ENCODE measurements around the gene DHX57. TPM values are rescaled to one million over a fixed set of nuclear protein-coding genes. Genes with fewer than 3 reads are reported as not detected.

Gene DHX57
- total RNA-seq, 1 experiment from 2014 or later, result 27.5 TPM

DNA sequence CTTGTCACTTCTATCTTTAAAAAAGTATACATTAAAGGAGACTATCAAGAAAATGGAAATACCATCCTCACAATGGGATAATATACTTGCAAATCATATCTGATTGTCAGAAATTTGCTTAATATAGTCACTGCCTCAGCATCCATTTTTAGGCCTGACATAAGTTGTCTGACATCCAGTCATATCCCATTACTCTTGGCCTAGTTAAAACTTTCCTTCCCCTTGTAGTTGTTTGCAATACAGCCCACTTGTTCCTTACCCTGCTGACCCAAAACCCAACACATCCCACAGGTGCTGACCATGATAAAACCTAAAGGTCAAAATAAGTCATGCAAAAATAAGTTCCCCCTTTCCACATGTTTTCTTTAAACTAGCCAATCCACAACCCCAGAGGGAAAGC lies 10.3 kb upstream of the DHX57 start:
- Histone ChIP-seq H2BK120ac (ENCODE audit: low read depth, low read length, poor library complexity, severe bottlenecking) (no peak overlapping the region), H3K18ac (ENCODE audit: insufficient read length, low read depth, low read length) (no peak overlapping the region), H3K9ac (ENCODE audit: extremely low read depth, insufficient read length, low read length) (no peak overlapping the region), H2BK20ac (ENCODE audit: low read depth, low read length, poor library complexity, severe bottlenecking) (no peak overlapping the region), H3K27me3 (ENCODE audit: insufficient read depth, low read length) (no peaks in the 10 kb centered on the region), H2BK12ac (ENCODE audit: insufficient read length, low read depth, low read length) (no peak overlapping the region), H3K27ac (ENCODE audit: insufficient read length, low read depth, low read length) (no peak overlapping the region), H4K20me1 (ENCODE audit: control insufficient read depth, insufficient read depth, insufficient read length) (no peaks in the 10 kb centered on the region), H3T11ph (ENCODE audit: low read length) (no peak overlapping the region), H3K4me2 (ENCODE audit: insufficient read depth, insufficient read length, low read length) (no peak overlapping the region), H3K79me2 (ENCODE audit: insufficient read depth, low read length) (no peaks in the 10 kb centered on the region), H4K8ac (replicated peaks; ENCODE audit: insufficient read length, low read depth, low read length) (no peak overlapping the region), H3K23me2 (ENCODE audit: insufficient read length, low read depth, low read length, poor library complexity, severe bottlenecking) (no peaks in the 10 kb centered on the region), H3K56ac (ENCODE audit: insufficient read length, low read depth, low read length) (no peak overlapping the region), H3K4me1 (ENCODE audit: insufficient read depth, low read length) (no peaks in the 10 kb centered on the region), H3K14ac (ENCODE audit: insufficient read depth, low read length) (no peak overlapping the region), H4K91ac (ENCODE audit: insufficient read length, low read depth, low read length) (no peak overlapping the region), H3K9me3 (ENCODE audit: control insufficient read depth, low read depth, low read length) (no peaks in the 10 kb centered on the region), H3K23ac (ENCODE audit: insufficient read length, low read depth, low read length) (no peak overlapping the region), H4K5ac (ENCODE audit: insufficient read length, low read depth, low read length) (no peak overlapping the region), H2BK5ac (ENCODE audit: insufficient read length, low read length) (no peak overlapping the region), H3K79me1 (ENCODE audit: insufficient read depth, low read depth, low read length, poor library complexity, severe bottlenecking) (no peaks in the 10 kb centered on the region), H2BK15ac (ENCODE audit: low read depth, low read length) (no peak overlapping the region), H2AK5ac (ENCODE audit: insufficient read length, low read length) (no peak overlapping the region), H2AFZ (ENCODE audit: low read length) (no peak overlapping the region), H3K4ac (ENCODE audit: low read depth, low read length) (no peak overlapping the region)
- TF ChIP-seq, protein P1, sequence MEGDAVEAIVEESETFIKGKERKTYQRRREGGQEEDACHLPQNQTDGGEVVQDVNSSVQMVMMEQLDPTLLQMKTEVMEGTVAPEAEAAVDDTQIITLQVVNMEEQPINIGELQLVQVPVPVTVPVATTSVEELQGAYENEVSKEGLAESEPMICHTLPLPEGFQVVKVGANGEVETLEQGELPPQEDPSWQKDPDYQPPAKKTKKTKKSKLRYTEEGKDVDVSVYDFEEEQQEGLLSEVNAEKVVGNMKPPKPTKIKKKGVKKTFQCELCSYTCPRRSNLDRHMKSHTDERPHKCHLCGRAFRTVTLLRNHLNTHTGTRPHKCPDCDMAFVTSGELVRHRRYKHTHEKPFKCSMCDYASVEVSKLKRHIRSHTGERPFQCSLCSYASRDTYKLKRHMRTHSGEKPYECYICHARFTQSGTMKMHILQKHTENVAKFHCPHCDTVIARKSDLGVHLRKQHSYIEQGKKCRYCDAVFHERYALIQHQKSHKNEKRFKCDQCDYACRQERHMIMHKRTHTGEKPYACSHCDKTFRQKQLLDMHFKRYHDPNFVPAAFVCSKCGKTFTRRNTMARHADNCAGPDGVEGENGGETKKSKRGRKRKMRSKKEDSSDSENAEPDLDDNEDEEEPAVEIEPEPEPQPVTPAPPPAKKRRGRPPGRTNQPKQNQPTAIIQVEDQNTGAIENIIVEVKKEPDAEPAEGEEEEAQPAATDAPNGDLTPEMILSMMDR (conservative IDR thresholded peaks at IDR 0.05), result no peak
- Mint-ChIP-seq H3K4me1 (no peaks in the 10 kb centered on the region), H3K36me3 (ENCODE audit: insufficient read depth in 1 of 3, low read depth in 3 of 3) (no peaks in the 10 kb centered on the region), H3K27me3 (ENCODE audit: low read depth) (no peaks in the 10 kb centered on the region), H3K9me3 (no peaks in the 10 kb centered on the region), H3K27ac (no peak overlapping the region; a peak in 1 of 7 replicates), H3K4me3 (no peak overlapping the region)
- DNase-seq, result no peak

Measured in H9 (cell line).